ENCODE data around the gene RNF128.
"Not testable (repeated sequence)": the region's sequence is repeated elsewhere in the genome, so short reads cannot be mapped to it uniquely, and the experiment has no call there.

RNF128 gene

GRCh38 chrX:106748377-106748776 lies 21.9 kb downstream of the RNF128 start:
- no peak for DNase-seq (ENCODE audit: low read depth)

- DNase-seq (ENCODE audit: low read depth) = no peak
Observed at GRCh38 chrX:106751407-106751806, 24.9 kb downstream of the RNF128 start.

- DNase-seq (ENCODE audit: low read depth) = no peak
Observed at GRCh38 chrX:106752101-106752678, 25.7 kb downstream of the RNF128 start.

- DNase-seq (ENCODE audit: low read depth) = not testable (repeated sequence)
Observed at GRCh38 chrX:106769288-106769687, 42.8 kb downstream of the RNF128 start.

GRCh38 chrX:106774981-106775380 lies 48.5 kb downstream of the RNF128 start:
- DNase-seq (ENCODE audit: low read depth) = no peak

GRCh38 chrX:106780264-106780663 lies 53.8 kb downstream of the RNF128 start:
- DNase-seq (ENCODE audit: low read depth) = no peak

GRCh38 chrX:106780664-106781377 lies 54.3 kb downstream of the RNF128 start:
- DNase-seq (ENCODE audit: low read depth) = no peak

- DNase-seq (ENCODE audit: low read depth) = no peak
Observed at GRCh38 chrX:106783716-106784115, 57.2 kb downstream of the RNF128 start.

GRCh38 chrX:106791495-106791894 lies 65.0 kb downstream of the RNF128 start:
- no peak for DNase-seq (ENCODE audit: low read depth)

GRCh38 chrX:106802063-106802387 lies 75.5 kb downstream of the RNF128 start:
- DNase-seq (ENCODE audit: low read depth) = no peak

GRCh38 chrX:106802388-106803275 lies 76.1 kb downstream of the RNF128 start, which contains the start of gene TBC1D8B:
Gene TBC1D8B, plus strand, starts transcription at chrX:106802673. Its CDS starts 181 bp downstream, at chrX:106802854.
- peak; percentile 63 for DNase-seq (ENCODE audit: low read depth)

- DNase-seq (ENCODE audit: low read depth) = no peak
Observed at GRCh38 chrX:106811131-106811910, 84.8 kb downstream of the RNF128 start.

GRCh38 chrX:106812930-106813329 lies 86.4 kb downstream of the RNF128 start:
- not testable (repeated sequence) for DNase-seq (ENCODE audit: low read depth)

GRCh38 chrX:106814093-106814492 lies 87.6 kb downstream of the RNF128 start:
- DNase-seq (ENCODE audit: low read depth) = not testable (repeated sequence)

All from HS-5 (cell line).